GM18499 (cell line): ENCODE results near the gene POLR3A.

ENCODE experiments used
- ATAC-seq: cut with Tn5 transposase; IDR thresholded peaks from one replicate; pipeline ENCODE4 v1.9.1; 2021; ENCODE audit warnings: moderate number of reproducible peaks; ENCODE audit not compliant: insufficient read depth, unreplicated experiment

The POLR3A gene

GRCh38 chr10:77922566-77923179 is 106.6 kb downstream of the POLR3A start:
- ATAC-seq = no peak

GRCh38 chr10:77922055-77922454 is 107.3 kb downstream of the POLR3A start:
- no peak for ATAC-seq

- no peak for ATAC-seq
These were observed 107.9 kb downstream of the POLR3A start for GRCh38 chr10:77921395-77921794.

GRCh38 chr10:77920495-77920894 is 108.8 kb downstream of the POLR3A start:
- ATAC-seq = no peak

- no peak for ATAC-seq
These were observed 109.6 kb downstream of the POLR3A start for GRCh38 chr10:77919713-77920108.
